Astrocyte of the spinal cord (primary cell): ENCODE results near the gene UBE2QL1.

Source experiments
- DNase-seq: peaks from one replicate; pipeline ENCODE4 v3.0.0; 2011; ENCODE audit warnings: low read depth, low spot score
- H3K4me3 ChIP-seq: 2 replicates; pipeline ENCODE4 v1.5.1; 2011; ENCODE audit warnings: low read depth, mild to moderate bottlenecking, low read length, moderate library complexity
- in situ Hi-C: cut with HindIII; loops from 2 replicates; pipeline ENCODE4 v1.10.0; 2017; ENCODE audit warnings: low sequenced_read_pairs
- TF ChIP-seq, protein P1 (sequence below): IDR thresholded peaks from 2 replicates; pipeline ENCODE4 v1.5.1; 2012; ENCODE audit warnings: low read depth, mild to moderate bottlenecking, low read length, inconsistent platforms

The UBE2QL1 gene

DNA sequence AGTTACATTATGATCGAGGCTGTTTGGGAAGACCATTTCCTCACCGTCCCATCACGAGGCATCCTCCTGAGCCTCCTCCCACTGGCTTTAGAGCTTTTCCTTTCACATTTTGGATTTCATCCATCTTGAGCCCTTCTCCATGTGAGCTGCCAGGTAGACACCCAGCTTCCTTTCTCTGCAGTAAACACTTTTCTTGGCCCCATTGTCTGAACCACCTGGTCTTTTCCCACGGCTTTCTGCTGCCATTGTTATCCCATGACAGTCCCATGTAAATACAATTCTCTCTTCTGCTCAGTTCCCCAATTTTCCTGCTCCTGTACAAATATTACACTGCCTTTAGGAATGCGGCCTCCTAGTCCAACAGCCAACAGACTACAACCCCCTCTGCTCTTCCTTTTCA is 24.1 kb downstream of the UBE2QL1 start:
- in situ Hi-C loops = no loop called here
- no peak overlapping the region for H3K4me3 ChIP-seq
- no peak for DNase-seq
- TF ChIP-seq, protein P1, sequence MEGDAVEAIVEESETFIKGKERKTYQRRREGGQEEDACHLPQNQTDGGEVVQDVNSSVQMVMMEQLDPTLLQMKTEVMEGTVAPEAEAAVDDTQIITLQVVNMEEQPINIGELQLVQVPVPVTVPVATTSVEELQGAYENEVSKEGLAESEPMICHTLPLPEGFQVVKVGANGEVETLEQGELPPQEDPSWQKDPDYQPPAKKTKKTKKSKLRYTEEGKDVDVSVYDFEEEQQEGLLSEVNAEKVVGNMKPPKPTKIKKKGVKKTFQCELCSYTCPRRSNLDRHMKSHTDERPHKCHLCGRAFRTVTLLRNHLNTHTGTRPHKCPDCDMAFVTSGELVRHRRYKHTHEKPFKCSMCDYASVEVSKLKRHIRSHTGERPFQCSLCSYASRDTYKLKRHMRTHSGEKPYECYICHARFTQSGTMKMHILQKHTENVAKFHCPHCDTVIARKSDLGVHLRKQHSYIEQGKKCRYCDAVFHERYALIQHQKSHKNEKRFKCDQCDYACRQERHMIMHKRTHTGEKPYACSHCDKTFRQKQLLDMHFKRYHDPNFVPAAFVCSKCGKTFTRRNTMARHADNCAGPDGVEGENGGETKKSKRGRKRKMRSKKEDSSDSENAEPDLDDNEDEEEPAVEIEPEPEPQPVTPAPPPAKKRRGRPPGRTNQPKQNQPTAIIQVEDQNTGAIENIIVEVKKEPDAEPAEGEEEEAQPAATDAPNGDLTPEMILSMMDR = no peak

DNA sequence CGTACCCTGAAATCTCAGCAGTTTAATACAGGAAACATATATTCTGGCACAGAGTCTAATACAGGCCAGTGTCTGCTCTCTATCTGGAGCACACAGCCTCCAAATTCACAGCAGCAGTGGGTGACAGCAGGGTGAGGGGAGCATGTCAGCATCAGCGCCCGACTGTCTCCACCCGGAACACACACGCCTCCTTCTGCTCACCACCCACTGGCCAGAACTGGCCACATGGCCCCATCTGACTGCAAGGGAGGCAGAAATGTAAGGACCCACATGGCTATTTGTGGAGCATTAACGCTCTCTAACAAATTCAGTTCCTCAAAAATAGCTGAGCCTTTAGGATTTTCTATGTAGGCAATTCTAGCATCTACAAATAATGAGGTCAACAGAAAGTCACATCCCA is 24.6 kb downstream of the UBE2QL1 start:
- no peak overlapping the region for H3K4me3 ChIP-seq
- in situ Hi-C loops = no loop called here
- TF ChIP-seq, protein P1 = no peak

DNA sequence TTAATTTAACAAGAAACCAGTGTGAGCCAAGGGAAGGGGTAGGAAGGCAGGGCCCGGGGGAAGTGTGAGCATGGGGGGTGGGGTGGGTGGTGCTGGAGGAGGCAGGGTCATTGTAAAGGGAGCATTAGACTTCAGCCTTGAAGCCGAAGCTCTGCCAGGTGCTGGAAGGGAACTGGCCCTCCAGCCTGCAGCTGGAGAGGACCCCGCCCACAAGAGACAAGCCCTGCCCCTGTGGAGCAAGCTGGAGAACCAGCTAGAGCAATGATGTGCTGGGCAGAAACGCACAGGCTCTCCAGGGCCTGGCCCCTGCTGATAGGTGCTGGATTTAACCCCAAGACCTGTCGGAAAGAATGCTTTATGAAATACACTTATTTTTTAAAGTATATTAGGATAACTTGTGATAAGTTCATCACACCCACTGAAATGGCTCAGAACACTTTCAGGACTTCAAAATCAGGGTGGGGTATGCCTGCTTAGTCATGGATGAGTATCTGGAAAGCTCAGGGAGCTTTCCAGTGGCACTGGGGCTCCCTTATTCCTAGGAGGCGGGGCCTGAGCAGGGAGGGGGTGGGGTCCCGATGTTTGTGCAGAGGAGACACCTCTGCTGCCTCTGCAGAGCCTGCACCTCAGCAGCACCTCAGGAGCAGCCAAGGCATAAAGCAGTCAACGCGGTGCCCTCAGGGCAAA is 27.1 kb downstream of the UBE2QL1 start:
- DNase-seq = no peak
- in situ Hi-C loops = no loop called here
- no peak overlapping the region for H3K4me3 ChIP-seq
- TF ChIP-seq, protein P1 = no peak

More for the DNA sequence above, 24.6 kb downstream of the UBE2QL1 start:
- DNase-seq = no peak

DNA sequence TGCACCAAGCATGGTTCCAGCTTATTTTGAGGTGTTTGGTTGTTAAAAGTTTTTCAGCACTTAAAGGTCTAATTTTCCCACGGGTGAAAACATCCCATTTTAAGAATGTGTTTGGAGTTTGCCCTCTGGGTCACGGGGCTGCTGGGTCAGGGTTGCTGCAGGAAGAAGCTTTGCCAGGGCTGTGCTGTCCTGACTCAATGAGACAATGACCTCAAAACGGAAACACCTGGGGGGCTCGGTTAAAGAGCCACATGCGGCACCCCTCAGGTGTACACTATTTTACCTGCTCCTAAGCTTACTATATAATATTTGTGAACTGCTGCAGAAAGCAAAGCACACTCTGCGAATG is 27.6 kb downstream of the UBE2QL1 start:
- TF ChIP-seq, protein P1 = no peak
- in situ Hi-C loops = no loop called here
- no peak overlapping the region for H3K4me3 ChIP-seq
- no peak for DNase-seq

DNA sequence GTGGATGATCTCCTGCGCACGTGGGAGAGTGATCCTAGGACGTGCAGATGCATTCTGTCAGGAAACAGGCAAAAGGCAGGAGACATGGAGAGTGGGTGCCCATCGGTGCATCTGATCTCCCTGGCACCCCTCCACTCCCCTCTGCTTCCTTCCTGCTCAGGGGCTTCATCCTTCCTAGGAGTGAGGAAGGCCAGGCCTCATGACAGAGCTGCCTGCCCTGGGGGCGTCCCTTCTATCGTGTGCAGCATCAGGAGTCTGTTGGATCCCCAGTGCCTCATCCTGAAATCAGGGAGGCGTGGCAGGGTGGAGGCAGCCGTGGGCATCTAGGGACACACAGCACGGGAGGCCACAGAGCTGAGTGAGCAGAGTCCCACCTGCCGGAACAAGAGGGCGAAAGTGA is 30.1 kb downstream of the UBE2QL1 start:
- TF ChIP-seq, protein P1 = no peak
- no peak overlapping the region for H3K4me3 ChIP-seq
- in situ Hi-C loops = no loop called here
- no peak for DNase-seq

DNA sequence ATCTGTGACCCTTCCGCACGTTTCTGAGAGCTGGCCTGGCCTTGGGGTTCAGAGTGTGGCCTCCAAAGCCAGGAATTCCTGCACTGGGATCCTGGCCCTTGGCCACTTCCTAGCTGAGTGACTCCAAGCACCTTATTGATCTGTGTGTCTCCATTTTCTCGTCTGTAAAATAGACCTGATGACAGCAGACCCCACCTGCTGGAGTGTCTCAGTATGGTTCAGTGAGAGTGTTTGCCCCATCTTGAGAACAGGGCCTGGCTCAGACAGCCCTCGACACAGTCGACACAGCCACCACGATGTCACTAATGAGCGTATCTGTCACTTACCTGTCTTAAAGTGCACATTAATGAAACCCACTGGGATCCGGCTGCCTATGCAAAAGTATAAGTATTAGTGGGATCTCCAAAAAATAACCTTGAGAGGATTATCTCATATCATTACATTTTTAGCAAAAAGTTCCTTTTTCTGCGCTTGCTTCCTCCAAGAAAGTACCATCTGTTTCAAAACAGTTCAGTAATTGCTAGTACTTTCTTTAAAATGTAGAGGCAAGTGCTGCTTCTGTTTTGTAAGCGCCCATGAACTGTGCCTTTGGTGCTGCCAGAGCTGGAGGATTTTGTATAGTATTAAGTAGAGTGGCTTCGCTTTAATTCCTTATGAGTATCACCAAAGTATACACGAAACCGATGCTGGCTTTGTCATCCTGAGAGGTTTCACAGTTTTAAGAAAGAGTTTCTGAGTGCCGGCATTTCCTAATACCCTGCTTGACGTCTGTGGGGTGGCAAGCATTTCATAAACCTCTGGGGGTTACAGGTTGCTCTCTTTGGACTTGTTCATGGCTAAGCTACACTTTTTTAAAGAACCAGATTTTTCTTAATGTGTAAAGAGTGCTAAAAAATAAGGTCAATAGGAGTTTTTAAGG is 31.7 kb downstream of the UBE2QL1 start:
- in situ Hi-C loops = no loop called here
- TF ChIP-seq, protein P1 = no peak
- DNase-seq = no peak
- H3K4me3 ChIP-seq = no peak overlapping the region
